Activated CD4-positive, alpha-beta T cell treated with anti-CD3 and anti-CD28 coated beads, Interleukin-2, amount 50 U/mL, for 24 hours (primary cell): ENCODE data around the gene GPT2.

Experiments used
- DNase-seq, 2 donors: peaks; one replicate each; pipeline ENCODE4 v3.0.0-alpha.2; 2020; ENCODE audit warnings: low read depth in 1 of 2, low spot score in 1 of 2

GPT2 gene

GRCh38 chr16:46895399-46896313 lies 11.5 kb downstream of the GPT2 start:
- DNase-seq, result no peak

DNA sequence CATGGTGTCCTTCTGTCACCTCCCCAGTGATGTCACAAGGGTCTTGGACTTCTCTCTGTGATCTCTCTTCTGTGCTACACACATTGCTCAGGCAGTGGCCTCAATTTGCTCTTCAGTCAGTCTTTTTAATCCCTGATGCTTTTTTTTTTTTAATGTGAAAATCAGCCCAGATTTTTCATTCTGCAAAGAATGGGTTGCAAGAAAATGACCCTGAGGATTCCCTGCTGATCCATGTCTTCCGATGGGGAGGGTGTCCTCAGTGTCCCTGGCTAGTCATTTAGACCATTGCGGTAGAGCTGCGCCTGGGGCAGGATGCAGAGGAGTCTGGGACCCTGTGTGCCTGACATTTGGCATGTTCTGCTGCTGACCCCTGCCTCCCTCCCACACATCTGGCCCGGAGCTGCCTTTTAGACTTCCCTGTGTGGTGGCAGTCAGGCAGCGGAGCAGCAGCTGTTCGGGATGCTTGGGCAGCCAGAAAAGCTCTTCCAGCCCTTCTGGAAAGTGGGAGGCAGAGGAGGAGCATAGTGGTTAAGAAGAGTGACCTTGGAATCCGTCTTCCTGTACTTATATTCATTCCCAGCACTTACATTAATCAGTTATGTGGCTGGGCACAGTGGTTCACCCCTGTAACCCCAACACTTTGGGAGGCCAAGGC lies 12.3 kb downstream of the GPT2 start:
- no peak for DNase-seq

GRCh38 chr16:46897471-46897870 lies 13.3 kb downstream of the GPT2 start:
- DNase-seq, result no peak

DNA sequence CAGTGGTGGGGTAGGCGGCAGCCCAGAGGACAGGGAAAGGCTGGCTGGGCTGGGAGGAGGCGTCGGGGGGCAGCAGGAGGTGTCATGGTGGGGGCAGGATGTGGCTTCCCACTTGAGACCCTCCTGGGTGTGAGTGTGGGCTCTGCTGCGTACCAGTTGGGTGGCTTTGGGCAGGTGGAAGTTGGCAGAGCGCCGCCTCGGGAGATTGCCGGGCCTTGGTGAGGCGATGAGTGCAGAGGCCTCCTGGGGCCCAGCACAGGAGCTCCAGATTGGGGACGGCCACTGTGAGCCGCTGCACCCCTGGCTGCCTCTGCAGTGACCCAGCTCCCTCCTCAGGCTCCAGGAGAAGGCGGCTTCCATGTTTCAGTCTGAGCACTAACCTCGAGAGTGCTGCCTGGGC lies 13.8 kb downstream of the GPT2 start:
- no peak for DNase-seq

GRCh38 chr16:46899443-46900143 lies 15.4 kb downstream of the GPT2 start:
- no peak for DNase-seq

- DNase-seq, result no peak
Observed at GRCh38 chr16:46900455-46901235, 16.5 kb downstream of the GPT2 start.

GRCh38 chr16:46901709-46902108 lies 17.5 kb downstream of the GPT2 start:
- DNase-seq, result no peak

- no peak for DNase-seq
Observed at GRCh38 chr16:46903255-46903905, 19.2 kb downstream of the GPT2 start.

DNA sequence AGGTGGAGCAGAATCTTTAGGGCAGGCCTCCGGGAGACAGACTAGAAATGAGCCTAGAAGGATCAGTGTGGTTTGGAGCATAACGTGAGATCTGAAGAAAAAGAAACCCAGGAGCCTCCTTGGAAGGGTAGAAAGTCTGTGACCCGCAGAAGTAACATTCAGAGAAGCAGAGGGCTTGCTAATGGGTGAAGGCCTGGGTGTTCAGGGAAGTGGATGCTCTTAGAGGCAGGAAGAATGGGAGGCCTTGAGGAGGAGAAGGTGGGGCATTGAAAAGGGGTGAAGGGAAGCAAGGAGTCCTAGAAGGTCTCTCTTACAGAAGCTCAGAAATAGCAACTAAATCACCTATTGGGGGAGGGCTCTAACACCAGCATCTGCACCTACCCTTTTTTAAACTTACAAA lies 20.3 kb downstream of the GPT2 start:
- DNase-seq, result no peak

- no peak for DNase-seq
Observed at GRCh38 chr16:46906360-46907060, 22.3 kb downstream of the GPT2 start.

GRCh38 chr16:46907061-46907774 lies 23.1 kb downstream of the GPT2 start:
- no peak for DNase-seq

DNA sequence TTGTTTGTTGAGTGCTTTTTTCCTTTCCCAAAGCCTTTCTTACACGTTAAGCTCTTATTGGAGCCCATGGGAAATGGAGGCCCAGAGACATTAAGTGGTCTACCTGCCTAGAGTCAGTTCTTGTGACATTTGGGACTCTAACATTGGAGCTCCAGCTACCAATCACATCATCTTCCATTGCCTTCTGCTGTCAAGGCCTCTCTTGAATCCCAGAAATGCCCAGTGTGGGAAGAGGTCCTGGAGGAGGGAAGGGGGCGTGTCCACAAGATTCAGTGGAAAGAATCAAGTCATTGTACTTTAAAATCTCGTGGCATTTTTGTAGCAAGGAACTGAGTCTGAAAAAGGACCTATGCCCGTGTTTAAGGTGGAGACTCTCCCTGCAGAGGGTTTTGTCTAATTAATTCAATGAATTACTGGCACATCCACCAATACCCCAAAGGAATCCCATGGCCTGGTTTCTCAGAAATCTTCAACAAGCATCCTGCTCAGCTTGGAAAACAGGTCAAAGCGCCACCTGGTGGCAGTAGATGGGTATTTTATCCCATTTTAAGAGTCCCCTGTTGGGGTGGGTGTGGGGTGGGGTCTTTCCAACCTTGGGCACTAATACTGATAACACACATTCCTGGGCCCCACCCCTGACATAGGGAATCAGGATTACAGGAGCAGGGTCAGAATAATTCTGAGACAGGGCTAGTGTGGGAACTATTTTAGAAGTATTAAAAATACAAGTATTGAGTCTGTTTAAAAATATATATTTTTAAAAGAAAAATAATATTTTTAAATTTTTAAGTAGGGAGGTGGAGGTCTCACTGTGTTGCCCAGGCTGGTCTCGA lies 24.6 kb downstream of the GPT2 start:
- peak; percentile 26 to 52 for DNase-seq

GRCh38 chr16:46911038-46911437 lies 26.9 kb downstream of the GPT2 start:
- no peak for DNase-seq

DNA sequence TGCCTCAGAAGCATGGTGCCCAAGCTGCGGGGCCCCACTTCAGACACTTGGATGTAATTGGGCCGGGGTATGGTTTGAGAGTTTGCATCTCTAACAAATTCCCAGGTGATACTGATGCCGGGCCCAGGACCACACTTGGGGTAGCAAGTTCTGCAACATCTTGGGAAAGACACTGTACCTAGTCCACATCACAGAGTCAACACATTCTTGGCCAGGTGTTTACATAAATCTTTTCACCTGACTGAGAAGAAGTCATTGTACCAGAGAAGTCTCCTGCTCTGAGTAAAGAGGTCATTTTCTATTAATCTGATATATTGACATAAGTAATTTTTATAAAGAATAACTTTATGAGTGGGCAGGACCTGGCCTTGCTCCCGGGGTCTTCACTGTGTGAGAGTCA lies 27.5 kb downstream of the GPT2 start:
- no peak for DNase-seq

GRCh38 chr16:46914556-46915201 lies 30.5 kb downstream of the GPT2 start:
- DNase-seq, result no peak

GRCh38 chr16:46915483-46916025 lies 31.4 kb downstream of the GPT2 start:
- no peak for DNase-seq

DNA sequence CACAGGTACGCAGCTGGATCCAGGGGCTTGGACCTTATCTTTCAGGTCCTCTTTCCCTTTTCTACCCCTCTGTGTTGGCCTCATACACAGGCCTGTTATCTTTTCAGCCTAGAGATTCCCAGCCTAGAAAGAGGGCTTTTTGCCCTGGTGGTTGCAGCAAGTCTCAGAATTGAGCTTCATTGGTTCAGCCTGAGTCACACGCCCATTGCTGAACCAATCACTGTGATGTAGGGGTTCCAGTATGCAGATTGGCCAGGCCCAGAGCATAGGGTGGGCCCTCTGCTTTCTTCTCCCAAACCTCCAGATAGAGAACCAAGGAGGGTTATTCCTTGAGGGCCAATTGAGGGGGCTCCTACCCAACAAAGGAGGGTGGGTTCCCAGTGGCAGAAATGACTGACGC lies 32.8 kb downstream of the GPT2 start:
- DNase-seq, result no peak

GRCh38 chr16:46918400-46918799 lies 34.2 kb downstream of the GPT2 start:
- DNase-seq, result no peak
